HG02678 (cell line): ENCODE data around the gene CNKSR3.

Experiments used
- ATAC-seq: cut with Tn5 transposase; IDR thresholded peaks from one replicate; pipeline ENCODE4 v1.9.1; 2021; ENCODE audit warnings: mild to moderate bottlenecking, moderate library complexity; ENCODE audit not compliant: unreplicated experiment

CNKSR3 gene

GRCh38 chr6:154428897-154429296, 81.6 kb downstream of the CNKSR3 start:
- no peak for ATAC-seq

GRCh38 chr6:154427446-154427845, 83.0 kb downstream of the CNKSR3 start:
- no peak for ATAC-seq

GRCh38 chr6:154426997-154427396, 83.5 kb downstream of the CNKSR3 start:
- ATAC-seq, result no peak

- no peak for ATAC-seq
Observed at GRCh38 chr6:154425034-154425433, 85.5 kb downstream of the CNKSR3 start.

GRCh38 chr6:154414021-154414813, 96.3 kb downstream of the CNKSR3 start:
- peak; percentile 68 for ATAC-seq

GRCh38 chr6:154412106-154412820, 98.2 kb downstream of the CNKSR3 start:
- no peak for ATAC-seq

- no peak for ATAC-seq
Observed at GRCh38 chr6:154411076-154411475, 99.4 kb downstream of the CNKSR3 start.

- no peak for ATAC-seq
Observed at GRCh38 chr6:154410619-154411072, 99.8 kb downstream of the CNKSR3 start.

- no peak for ATAC-seq
Observed at GRCh38 chr6:154408891-154409500, 101.5 kb downstream of the CNKSR3 start.

- ATAC-seq, result no peak
Observed at GRCh38 chr6:154407440-154407839, 103.0 kb downstream of the CNKSR3 start.

DNA sequence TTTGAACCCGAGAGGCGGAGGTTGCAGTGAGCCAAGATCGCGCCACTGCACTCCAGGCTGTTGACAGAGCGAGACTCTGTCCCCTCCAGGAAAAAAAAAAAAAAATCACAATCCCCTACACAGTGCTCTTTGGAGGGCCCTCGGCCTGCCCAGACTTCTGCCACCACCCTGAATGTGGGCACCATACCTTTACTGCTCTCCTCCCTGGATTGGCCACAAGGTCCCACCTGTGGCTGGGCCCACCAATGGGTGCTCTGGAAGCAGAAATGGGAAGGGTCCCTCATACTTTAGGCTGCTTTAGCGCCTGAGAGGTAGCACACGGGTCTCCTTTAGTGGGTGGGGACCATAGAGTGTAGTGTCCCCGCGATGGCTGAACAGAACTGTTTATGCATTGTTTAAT, 103.6 kb downstream of the CNKSR3 start:
- no peak for ATAC-seq

GRCh38 chr6:154406301-154406700, 104.2 kb downstream of the CNKSR3 start:
- ATAC-seq, result no peak

- no peak for ATAC-seq
Observed at GRCh38 chr6:154404791-154405400, 105.6 kb downstream of the CNKSR3 start.

- ATAC-seq, result no peak
Observed at GRCh38 chr6:154403788-154404187, 106.7 kb downstream of the CNKSR3 start.

DNA sequence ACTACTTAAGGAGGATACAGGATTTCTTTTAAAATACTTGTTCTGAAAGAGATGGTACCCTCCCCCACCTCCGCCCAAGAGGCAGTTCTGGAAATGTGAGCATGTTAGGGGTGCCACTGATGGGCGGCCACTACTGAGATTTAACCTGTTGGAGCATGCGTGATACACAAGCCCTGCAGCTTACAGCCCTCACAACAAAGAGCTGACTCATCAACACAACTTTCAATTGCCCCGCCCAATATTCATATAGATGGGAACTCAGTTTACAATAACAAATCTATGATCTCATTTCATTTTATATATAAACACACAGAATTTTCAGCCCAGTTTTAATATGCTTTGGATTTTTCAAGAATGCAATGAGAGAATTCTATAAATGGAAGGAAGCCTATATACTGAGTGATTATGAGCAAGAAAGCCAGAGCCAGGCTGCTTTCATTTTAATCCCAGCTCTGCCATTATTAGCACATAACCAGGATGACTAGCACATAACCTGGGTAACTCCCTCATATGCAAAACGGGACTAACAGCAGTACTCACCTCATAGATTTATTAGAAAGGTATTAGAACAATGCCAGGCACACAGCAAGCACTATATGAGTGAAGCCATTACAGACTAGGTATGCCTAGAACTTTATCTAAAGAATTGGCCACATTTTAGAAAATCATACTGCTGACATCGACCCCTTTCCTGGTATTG, 108.3 kb downstream of the CNKSR3 start:
- no peak for ATAC-seq

- no peak for ATAC-seq
Observed at GRCh38 chr6:154399097-154399496, 111.4 kb downstream of the CNKSR3 start.

GRCh38 chr6:154397491-154398195, 112.8 kb downstream of the CNKSR3 start:
- ATAC-seq, result no peak

- no peak for ATAC-seq
Observed at GRCh38 chr6:154395878-154396277, 114.6 kb downstream of the CNKSR3 start.

- ATAC-seq, result no peak
Observed at GRCh38 chr6:154395316-154395715, 115.2 kb downstream of the CNKSR3 start.

DNA sequence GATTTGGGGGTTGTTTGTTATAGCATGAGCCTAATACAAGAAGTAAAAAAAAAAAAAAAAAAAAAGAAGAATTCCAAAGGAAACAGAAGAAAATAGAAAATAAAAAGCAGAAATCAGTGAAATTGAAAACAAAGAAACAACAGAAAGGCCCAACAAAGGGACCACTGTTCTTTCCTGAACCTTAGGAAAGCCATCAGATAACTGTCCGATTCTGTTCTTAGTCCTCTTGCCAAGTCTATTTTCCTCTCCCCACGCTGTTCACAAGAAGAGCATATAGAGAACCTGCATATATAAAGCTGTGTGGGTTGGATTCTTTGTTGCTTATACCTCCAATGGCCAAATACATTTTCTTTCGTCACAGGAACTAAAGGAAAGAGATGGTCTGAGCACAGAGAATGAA, 115.9 kb downstream of the CNKSR3 start:
- ATAC-seq, result no peak
